HG03095 (cell line): Measurements from ENCODE around the gene SCUBE3.

Experiments used
- ATAC-seq: cut with Tn5 transposase; IDR thresholded peaks from one replicate; pipeline ENCODE4 v1.9.1; 2021; ENCODE audit warnings: moderate library complexity; ENCODE audit not compliant: unreplicated experiment

SCUBE3 gene

DNA sequence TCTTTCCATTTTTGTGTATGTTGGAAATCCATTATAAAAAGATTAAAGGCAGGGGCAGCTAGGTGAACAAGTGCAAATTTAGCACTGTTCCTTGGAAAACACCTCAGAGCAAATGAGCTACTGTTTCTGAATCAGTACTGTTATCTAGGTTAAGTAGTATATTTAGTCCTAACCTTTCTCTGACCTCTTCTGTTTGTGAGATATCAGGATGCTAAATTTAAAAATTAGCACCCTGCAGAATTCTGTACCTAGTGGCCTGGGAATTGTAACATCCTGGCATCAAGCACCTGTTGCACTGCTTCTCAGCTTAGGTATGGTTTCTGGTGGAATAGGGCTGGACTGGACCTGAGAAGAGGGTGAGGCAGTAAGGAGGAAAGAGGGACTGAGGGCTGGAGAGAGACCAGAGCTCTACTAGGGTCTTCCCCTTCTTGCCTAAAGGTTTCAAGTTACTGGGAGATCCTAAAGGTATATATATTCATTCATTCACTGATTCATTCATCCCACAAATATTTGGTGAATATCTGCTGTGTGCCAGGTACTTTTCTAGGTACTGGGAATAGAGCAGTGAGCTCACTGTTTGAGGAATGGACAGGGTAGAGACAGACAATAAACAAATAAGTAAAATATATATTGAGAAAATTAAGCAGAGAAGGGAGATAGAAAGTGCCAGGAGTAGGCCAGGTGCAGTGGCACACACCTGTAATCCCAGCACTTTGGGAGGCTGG, 51.0 kb downstream of the SCUBE3 start:
- no peak for ATAC-seq

DNA sequence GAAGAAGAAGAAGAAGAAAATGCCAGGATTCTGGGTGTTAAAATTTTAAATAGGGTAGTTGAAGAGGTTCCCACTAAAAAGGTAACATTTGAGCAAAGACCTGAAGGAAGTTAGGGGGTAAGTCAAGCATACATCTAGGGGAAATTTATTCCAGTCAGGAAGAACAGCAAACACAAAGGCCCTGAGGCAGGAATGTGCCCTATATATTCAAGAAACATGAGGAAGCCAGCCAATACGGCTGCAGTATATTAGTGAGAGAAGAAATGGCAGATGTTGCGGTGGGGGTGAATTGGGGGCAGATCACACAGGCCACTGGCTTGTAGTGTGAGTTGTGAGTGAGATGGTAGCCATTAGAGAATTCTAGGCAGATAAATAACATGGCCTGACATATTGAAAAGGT, 51.8 kb downstream of the SCUBE3 start:
- ATAC-seq = no peak

DNA sequence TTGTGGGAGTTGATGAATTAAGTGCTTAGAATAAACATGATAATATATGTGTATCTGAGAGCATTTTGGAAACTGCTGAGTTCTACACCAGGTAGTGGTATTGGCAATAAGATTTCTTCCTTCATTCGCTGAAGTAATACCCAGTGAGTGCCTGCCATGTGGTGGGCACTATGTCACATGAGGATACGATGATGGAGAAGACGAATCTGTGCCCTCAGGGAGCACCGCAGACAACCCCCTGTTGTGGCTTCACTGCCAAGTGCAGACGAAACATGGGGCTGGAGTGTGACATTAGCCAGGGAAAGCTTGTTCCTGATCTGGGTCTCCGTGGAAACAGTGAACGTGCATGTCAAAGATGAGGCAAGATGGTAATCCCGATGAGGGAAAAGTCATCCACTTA, 53.7 kb downstream of the SCUBE3 start:
- ATAC-seq = no peak

DNA sequence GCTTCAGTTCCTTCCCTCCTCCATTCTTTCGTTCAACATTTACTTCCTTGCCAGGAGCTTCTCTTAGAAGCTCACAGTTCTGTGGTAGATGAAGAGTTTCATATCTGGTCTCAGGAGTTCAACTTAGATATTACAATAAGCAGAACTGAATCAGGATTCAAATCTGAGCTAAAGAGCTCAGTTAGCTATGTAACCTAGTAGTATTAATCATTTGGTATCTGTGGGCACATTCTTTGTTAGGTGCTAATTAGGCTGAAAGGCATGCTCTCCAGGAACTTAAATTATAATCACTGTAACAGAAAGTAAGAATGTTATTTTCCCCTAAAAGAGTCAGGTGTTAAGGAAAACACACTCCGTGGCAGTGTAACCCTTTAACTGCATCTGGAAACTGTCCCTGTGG, 54.1 kb downstream of the SCUBE3 start:
- ATAC-seq = no peak

DNA sequence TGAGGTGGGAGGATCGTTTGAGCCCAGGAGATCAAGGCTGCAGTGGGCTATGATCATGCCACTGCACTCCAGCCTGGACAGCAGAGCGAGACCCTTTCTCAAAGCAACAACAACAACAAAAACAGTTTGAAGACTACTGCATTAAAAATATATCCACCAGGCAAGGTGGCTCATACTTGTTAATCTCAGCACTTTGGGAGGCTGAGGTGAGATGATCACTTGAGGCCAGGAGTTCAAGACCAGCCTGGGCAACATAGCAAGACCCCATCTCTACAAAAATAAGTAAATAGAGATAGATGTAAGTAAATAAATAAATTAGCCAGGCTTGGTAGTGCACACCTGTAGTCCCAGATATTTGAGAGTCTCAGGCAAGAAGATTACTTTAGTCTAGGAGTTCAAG, 58.2 kb downstream of the SCUBE3 start:
- ATAC-seq = no peak

DNA sequence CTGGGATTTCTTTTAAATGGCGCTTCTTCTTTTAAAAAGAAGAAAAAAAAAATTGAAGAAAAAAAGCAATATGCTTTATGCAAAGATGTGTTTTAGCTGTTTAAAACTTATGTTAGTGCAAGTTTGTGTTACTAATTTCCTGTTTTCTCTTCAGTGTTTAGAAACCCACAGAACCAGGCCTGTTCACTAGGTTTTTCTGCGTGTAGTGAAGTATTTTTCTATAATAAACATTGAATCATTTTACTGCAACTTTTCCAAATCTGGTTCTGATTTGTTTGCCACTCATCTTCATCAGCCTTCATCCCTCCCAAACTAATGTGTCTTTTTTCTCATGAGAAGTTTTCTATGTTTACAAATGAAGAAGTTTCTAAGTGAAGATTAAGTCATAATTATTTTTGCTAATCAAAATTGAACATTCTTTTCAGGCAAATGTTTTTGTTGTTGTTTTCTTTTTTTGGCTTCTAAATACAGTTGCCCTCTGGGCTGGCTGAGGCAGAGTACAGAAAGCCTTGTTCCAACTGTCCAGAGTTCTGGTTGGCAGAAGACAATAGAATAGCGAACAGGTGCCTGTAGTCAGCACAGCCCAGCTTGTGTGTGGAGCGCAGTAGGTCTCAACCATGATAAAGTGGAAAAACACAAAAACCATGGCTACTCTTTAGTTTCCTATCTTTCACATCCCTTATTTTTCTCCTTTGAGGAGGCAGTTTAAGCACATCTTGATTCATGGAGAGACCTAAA, 60.2 kb downstream of the SCUBE3 start:
- no peak for ATAC-seq

DNA sequence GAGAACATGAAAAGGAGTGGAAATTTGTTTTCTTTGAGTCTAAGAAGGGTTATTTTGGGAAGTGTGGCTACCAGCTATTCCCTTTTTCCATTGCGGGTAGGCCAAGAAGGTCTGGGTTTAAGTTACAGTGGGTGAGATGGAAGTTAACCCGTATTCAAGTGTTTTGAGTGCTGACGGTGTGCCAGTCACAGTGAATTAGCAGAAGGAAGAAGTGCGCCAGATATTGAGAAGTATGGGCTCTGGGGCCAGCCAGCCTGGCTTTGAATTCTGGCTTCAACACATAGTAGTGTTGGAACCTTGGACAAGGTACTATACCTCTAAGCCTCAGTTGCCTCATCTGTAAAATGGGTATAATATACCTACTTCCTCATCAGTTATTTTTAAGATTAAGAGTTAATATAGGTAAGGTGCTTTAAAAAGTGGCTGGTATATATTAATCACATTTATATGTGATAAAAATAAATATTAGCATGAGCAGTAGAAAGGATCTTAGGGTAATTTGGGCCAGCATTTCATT, 62.0 kb downstream of the SCUBE3 start:
- ATAC-seq = no peak

DNA sequence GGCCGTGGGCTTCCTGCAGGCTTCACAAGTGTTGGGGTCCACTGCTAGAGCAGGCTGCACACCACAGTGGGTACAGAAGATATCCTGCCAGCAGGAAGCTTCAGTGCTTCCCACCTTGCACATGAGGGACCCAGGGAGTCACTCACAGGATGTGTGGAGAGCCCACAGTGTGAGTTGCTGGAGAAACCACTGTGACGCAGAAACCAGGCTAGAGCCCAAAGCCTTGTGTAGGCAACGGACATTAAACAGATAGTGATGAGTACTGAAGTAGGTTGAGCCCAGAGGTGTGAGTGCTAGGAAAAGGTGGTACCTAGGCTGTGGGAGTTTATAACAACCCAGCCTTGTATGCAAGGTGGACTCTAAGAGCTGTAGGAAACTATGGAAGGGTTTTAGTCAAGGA, 65.0 kb downstream of the SCUBE3 start:
- no peak for ATAC-seq

DNA sequence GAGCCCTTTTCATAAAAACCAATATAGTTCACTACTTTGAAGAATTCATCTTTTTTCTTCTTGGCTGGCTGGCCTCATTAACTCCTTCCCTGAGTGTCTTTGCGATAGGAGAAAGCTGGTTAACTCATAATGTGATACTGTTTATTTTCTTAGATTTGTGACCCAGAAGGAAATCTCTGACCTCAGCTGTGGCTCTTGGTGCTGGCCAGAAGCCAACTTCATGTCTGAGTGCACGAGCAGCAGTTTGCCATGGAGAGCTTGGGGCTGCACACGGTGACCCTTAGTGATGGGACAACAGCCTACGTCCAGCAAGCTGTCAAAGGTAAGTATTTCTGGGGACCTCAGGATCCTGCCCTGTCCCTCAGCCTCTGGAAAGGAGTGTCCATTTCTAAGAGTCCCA, 67.1 kb downstream of the SCUBE3 start:
- ATAC-seq = no peak

DNA sequence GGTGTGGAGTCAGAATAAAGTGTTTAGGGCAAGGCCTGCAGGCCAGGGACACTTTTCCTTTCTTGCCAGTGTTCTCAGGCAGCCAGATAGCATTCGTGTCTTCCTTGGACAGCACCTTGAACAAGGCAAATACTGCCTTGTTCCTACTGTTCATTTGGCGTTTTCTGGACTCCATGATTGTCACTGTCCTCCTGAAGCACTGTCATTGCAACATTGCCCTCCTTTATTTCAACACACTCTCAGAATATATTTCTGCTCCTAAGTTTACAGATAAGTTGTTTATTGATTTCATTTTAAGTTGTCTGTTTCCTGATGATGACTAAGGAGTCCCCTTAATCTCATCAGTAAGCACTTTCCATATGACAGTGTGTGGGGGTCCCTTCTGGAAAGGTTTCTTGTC, 68.7 kb downstream of the SCUBE3 start:
- ATAC-seq = no peak

DNA sequence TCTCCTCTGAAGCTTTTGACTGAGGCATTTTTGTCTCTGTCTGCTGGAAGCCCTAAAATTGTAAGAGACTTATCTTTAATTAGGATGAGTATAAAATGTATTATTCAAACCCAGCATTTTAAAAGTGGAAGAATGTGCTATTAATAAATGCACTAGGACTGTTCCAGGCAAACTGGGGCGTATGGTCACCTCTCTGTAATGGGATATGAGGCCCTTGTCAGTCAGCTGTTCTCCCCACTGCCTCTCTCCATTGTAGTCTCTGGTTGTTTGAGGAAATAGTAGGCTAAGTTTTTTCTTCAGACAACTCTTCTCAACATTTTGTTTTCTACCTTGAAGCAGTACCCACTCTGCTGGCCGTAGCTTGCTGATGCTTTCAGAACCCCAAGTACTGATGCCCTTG, 69.6 kb downstream of the SCUBE3 start:
- ATAC-seq = no peak

DNA sequence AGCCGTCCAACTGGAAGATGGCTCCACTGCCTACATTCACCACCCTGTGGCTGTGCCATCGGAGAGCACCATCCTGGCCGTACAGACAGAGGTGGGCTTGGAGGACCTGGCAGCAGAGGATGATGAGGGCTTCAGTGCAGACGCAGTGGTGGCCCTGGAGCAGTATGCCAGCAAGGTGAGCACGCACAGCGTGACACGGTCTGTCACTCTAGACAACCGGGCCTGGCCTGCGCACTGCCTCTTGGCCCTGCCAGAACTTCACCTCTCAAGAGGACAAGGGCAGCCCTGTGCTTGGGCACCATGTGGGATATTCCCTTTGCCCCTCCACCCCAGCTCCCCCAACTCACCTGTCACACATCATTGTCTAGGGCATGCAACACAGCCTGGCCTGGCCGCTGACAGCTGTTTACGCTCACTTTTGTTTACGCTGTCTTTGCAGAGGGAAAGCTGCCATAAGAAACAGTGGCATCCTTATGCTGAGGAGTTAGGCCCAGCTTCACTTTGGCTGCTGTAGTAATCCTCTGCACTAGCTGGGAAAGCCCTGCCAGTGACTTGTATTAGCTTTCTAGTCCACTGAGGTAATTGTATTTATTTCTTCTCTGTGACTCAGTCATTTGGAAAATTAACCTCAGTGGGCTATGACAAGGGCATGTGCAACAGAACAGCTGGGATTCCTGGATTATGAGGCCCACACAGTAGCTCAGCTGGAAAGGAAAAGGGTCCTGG, 74.1 kb downstream of the SCUBE3 start:
- ATAC-seq = no peak

DNA sequence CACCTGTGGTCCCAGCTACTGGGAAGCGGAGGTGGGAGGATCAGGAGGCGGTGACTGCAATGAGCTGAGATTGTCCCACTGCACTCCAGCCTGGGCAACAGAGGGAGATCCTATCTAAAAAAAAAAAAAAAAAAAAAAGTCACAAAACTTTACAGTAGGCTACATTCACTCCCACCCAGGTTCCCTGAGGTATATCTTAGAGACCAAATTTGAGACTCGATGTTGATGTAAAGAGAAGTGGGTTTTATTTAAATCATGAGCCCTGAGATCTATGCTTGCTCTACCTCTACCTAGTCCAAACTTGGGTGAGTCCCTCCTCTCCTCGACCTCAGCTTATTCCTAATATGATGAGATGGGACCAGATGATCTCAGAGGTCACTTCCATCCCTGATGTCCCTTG, 75.1 kb downstream of the SCUBE3 start:
- ATAC-seq = no peak

DNA sequence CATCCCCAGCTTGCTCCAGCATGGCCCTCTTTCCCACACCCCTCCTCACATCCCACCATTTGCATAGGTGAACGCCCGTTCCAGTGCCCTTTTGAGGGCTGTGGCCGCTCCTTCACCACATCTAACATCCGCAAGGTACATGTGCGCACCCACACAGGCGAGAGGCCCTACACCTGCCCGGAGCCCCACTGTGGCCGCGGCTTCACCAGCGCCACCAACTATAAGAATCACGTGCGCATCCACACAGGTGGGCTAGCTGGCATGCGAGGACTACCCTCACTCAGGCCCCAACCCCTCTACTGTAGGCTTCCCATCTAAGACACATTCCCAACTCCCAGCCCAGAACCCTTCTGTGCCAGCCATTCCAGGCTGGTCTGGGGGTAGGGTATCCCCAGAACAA, 77.7 kb downstream of the SCUBE3 start:
- ATAC-seq = no peak

DNA sequence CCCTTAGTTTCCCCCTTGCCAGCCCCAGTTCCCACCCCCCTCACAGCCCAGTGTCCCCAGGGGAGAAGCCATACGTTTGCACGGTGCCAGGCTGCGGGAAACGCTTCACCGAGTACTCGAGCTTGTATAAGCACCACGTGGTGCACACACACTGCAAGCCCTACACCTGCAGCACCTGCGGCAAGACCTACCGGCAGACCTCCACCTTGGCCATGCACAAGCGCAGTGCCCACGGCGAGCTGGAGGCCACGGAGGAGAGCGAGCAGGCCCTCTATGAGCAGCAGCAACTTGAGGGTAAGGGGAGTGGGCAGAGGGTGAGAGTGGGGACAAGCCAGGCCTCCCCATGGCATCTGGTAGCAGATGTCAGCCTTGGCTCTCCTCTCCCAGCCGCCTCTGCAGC, 78.7 kb downstream of the SCUBE3 start:
- no peak for ATAC-seq

DNA sequence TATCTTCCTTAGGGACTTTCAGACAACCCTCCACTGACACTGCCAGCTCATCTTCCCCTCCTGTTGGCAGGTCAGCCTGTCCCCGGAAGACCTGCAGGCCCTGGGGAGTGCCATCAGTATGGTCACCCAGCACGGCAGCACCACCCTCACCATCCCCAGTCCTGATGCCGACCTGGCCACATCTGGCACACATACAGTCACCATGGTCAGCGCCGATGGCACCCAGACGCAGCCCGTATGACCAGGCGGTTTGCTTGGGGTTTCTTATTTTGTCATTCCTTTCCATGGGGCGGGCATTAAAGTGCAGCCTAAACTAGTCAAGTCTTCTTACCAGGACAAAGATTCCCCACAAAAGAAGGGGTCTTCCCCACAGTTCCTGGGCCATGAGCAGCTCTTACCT, 79.9 kb downstream of the SCUBE3 start:
- no peak for ATAC-seq

DNA sequence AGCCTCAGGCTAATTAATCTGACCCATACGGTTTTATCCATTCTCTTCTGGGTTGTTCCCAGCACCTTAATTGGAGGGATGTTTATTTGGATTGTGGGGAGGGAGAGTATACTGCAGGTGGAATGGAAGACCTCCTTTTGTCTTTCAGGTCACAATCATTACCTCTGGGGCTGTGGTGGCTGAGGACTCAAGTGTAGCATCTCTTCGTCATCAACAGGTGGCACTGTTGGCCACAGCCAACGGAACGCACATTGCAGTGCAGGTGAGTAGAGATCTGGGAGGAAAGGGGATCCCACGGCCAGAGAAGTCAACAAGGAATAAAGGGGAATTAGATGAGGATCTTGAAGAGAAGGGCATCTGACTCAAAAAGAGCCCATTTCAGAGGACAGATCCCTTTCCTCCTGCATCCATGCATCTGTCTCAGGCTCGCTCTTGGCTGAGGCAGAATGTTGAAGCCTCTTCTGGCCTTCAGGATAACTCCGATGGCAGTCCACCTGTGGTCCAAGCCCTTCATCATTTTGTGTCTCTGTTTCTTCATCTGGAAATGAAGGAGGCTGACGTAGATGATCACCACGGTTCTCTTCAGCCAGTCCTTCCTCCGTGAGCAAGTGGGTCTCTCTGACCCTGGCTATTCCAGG, 80.7 kb downstream of the SCUBE3 start:
- ATAC-seq = no peak

DNA sequence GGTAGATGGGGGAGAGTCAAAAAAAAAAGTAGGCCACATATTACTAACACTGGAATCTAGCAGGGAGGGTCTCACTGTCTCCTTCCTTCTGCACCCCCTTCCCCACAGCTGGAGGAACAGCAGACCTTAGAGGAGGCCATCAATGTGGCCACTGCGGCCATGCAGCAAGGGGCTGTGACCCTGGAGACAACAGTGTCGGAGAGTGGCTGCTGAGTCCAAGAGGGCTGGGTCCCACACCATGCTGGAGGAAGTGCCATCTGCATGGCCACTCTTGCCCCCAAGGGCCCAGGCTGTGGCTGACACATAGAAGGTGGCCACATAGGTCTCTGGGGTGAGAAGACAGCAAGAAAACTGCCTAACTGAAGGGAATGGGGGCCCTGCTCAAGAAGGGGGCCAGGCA, 81.3 kb downstream of the SCUBE3 start:
- no peak for ATAC-seq

DNA sequence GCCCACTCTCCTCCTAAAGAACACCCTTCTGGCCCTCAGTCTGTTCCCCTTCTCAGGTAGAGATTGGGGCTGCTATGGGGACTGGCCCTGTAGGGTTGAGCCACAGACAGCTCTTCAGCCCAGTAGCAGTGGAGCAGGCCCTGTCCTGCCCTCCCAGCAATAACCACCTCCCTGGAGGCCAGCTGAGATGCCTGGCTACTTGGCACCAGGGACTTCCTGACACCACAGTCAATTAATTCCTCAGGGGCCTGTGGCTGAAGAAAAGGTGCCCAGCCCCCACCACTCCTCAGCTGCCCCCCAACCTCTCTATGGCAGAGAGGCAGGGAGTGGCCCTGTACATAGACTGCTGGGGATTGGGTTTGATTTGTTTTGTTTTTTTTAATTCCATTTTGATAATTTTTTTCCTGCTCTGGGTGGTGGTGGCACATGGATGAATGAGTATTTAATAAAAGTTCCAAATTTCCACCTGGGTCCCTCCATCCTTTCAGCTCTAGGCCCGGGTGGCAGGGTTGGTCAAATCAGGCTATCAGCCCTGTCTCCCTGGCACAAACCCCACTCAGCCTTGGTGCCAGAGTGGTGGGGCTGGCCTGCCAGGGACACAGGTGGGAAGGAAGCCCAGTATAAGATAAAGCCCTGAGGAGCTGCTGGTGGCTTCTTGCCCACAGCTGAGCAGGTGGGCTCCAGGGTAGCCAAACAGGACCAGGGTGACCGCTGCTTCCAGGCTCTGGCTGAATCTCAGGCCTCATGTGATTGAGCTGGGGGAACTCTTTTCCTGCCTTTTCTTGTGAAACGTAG, 82.0 kb downstream of the SCUBE3 start:
- no peak for ATAC-seq

DNA sequence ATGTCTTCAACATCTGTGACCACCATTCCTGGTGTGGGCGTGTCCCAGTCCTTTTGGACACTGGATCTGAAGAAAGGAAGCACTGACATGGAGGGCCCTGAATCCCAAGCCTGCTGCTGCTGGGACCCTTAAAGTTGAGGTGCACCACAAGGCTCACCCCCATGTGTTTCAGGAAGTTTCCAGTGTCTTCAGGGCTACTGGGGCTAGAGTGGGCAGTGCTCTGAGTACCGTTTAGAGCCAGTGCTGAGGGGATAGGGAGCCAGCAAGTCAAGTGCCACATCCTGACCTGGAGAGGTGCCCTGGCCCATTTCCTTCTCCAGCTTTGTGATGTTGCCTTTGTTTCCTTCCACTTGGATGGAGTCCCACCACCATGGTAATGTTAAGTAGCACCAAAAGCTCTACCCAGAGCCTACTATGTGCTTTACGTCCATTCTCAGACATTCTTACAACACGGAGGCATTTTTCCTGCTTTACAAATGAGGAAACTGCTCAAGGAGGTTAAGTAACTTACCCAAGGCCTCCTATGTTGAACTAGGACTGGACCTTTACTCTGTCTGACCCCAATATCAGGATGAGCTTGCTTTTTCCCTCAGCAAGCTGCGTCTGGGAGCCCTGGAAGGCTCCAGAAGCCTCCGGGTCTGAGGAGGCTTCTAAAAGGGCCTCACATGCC, 83.3 kb downstream of the SCUBE3 start:
- ATAC-seq = peak; percentile 3
